SK-N-SH (cell line): ENCODE measurements around the gene DUSP2.

Source experiments
- CTCF ChIP-seq: fragments of 200-600 bp; sonication (generic); IDR thresholded peaks from 2 replicates; pipeline ENCODE4 v1.6.1; 2017; ENCODE audit warnings: antibody characterized with exemption, mild to moderate bottlenecking, moderate library complexity
- NRF1 ChIP-seq: IDR thresholded peaks from 2 replicates; pipeline ENCODE4 v1.6.1; 2012; ENCODE audit warnings: low read depth, mild to moderate bottlenecking, low read length
- PBX3 ChIP-seq: IDR thresholded peaks from 2 replicates; pipeline ENCODE4; 2012
- POLR2AphosphoS5 ChIP-seq: IDR thresholded peaks from 2 replicates; pipeline ENCODE4 v1.6.1; 2012; ENCODE audit warnings: low read depth, low read length
- RAD21 ChIP-seq: IDR thresholded peaks from 2 replicates; pipeline ENCODE4 v1.6.1; 2012; ENCODE audit warnings: mild to moderate bottlenecking, low read length
- REST ChIP-seq: IDR thresholded peaks from 2 replicates; pipeline ENCODE4 v1.6.1; 2012; ENCODE audit warnings: mild to moderate bottlenecking, low read depth, low read length, moderate library complexity
- SIN3A ChIP-seq: IDR thresholded peaks from 2 replicates; pipeline ENCODE4 v1.6.1; 2012; ENCODE audit warnings: low read depth, mild to moderate bottlenecking, low read length, moderate library complexity, borderline replicate concordance

GRCh38 chr2:96167407-96168013 lies 22.3 kb upstream of the DUSP2 start:
- TF ChIP-seq CTCF (no peak), PBX3 (no peak), RAD21 (no peak), REST (no peak), SIN3A (no peak), POLR2AphosphoS5 (no peak), NRF1 (no peak)
